Immature natural killer cell (primary cell): ENCODE data around the gene JAK1. TPM values are rescaled to one million over a fixed set of nuclear protein-coding genes. Genes with fewer than 3 reads are reported as not detected.

Source experiments
- DNase-seq, 3 donors: peaks; one replicate each; pipeline ENCODE4 v3.0.0; 2022; ENCODE audit warnings: mixed read lengths in 1 of 3
- H3K27ac Mint-ChIP-seq, 6 donors: one replicate each; pipeline ENCODE4 v1.8.0; 2020; ENCODE audit warnings: mixed read lengths in 6 of 6, mild to moderate bottlenecking in 5 of 6, inconsistent platforms in 4 of 6, moderate library complexity in 3 of 6
- H3K27me3 Mint-ChIP-seq, 3 donors: one replicate each; pipeline ENCODE4 v1.8.0; 2020 to 2021; ENCODE audit warnings: low read depth in 3 of 3, mild to moderate bottlenecking in 3 of 3, mixed read lengths in 3 of 3, moderate library complexity in 3 of 3, inconsistent platforms in 1 of 3
- H3K36me3 Mint-ChIP-seq, 3 donors: one replicate each; pipeline ENCODE4 v1.8.0; 2020; ENCODE audit warnings: mixed read lengths in 3 of 3, inconsistent platforms in 2 of 3, mild to moderate bottlenecking in 2 of 3
- H3K4me1 Mint-ChIP-seq, 2 donors: one replicate each; pipeline ENCODE4 v1.8.0; 2020; ENCODE audit warnings: inconsistent platforms in 2 of 2, mild to moderate bottlenecking in 2 of 2, mixed read lengths in 2 of 2, moderate library complexity in 1 of 2
- H3K4me3 Mint-ChIP-seq, 5 donors: one replicate each; pipeline ENCODE4 v1.8.0; 2020; ENCODE audit warnings: mild to moderate bottlenecking in 5 of 5, mixed read lengths in 5 of 5, inconsistent platforms in 3 of 5, moderate library complexity in 3 of 5
- H3K9me3 Mint-ChIP-seq, 6 donors: one replicate each; pipeline ENCODE4 v1.8.0; 2020; ENCODE audit warnings: mild to moderate bottlenecking in 6 of 6, mixed read lengths in 6 of 6, inconsistent platforms in 4 of 6, moderate library complexity in 3 of 6
- polyA plus RNA-seq, 3 donors: library from polyadenylated mRNA; unstranded; fragments of 300-500 nt; fragmentation: Illumina TruSeq; gene quantifications; one replicate each; pipeline ENCODE4 v1.2.3, GENCODE V29; 2021

The JAK1 gene
- polyA plus RNA-seq, 3 donors from 2014 or later, result 265 to 734 (median 416) TPM

GRCh38 chr1:64900916-64901315 is 65.4 kb downstream of the JAK1 start:
- H3K36me3 Mint-ChIP-seq, result peaks cover 0 to 3% (median 0%) of the 10 kb centered on the region in 3 donors
- peaks cover 0 to 6% (median 1%) of the 10 kb centered on the region in 3 donors for H3K27me3 Mint-ChIP-seq
- peaks cover 96 to 100% of the 10 kb centered on the region in 2 donors for H3K4me1 Mint-ChIP-seq
- no peaks in the 10 kb centered on the region for H3K9me3 Mint-ChIP-seq
- no peak for DNase-seq
- H3K27ac Mint-ChIP-seq, result peak overlapping the region; percentile 37 to 83 (median 72)
- peak overlapping the region in 4 of 5 donors; percentile 12 to 38 (median 28) for H3K4me3 Mint-ChIP-seq

- Mint-ChIP-seq H3K4me3 (peak overlapping the region; percentile 40 to 59 (median 46)), H3K4me1 (peaks cover 97 to 100% of the 10 kb centered on the region in 2 donors), H3K36me3 (peaks cover 0 to 3% (median 0%) of the 10 kb centered on the region in 3 donors), H3K27ac (peak overlapping the region; percentile 57 to 85 (median 74)), H3K9me3 (no peaks in the 10 kb centered on the region), H3K27me3 (peaks cover 3 to 8% (median 3%) of the 10 kb centered on the region in 3 donors)
- no peak for DNase-seq
These were observed 68.1 kb downstream of the JAK1 start for GRCh38 chr1:64898107-64898861.

DNA sequence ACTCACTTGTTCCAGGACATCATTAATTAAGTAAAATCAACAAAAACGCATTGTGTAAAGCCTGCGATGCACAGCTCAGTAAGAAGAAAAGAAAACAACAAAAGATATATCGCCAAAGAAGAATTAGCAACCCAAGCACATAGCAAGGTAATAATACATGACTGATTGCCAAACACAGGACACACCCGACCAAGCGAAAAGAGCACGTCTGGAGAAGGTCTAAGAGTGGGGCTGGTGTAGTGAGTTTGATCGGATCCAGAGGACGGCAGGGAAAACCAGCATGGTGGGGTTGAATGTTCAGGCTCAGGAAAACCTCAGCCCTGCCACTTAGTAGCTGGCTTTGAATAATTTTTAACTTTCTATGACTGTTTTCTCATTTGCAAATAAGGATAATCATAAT is 69.8 kb downstream of the JAK1 start:
- Mint-ChIP-seq H3K36me3 (peaks cover 0 to 3% (median 0%) of the 10 kb centered on the region in 3 donors), H3K4me1 (peaks cover 98 to 100% of the 10 kb centered on the region in 2 donors), H3K4me3 (peak overlapping the region; percentile 74 to 81 (median 79)), H3K9me3 (no peaks in the 10 kb centered on the region), H3K27me3 (peaks cover 3 to 10% (median 8%) of the 10 kb centered on the region in 3 donors), H3K27ac (peak overlapping the region; percentile 76 to 94 (median 88))
- no peak for DNase-seq

DNA sequence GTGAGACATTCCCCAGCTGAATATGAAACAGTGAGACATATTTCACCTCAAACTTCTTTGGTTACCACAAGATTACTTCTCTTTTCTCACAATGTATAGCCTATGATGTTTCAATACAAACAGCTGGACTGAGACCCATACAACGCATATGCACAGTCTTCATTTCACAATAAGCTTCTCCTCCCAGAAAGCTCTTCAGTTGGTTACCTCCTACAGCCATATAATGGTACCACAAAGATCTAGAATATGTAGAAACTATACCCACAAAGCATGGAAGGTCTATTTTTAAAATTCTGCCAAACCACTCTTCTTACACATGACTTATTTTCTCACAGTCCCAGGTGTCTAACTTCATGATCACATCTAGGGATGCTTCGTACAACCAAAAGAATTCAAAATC is 70.8 kb downstream of the JAK1 start:
- Mint-ChIP-seq H3K27me3 (peaks cover 3 to 10% (median 8%) of the 10 kb centered on the region in 3 donors), H3K36me3 (no peaks in the 10 kb centered on the region), H3K4me1 (peaks cover 98 to 100% of the 10 kb centered on the region in 2 donors), H3K4me3 (peak overlapping the region; percentile 77 to 81 (median 79)), H3K27ac (peak overlapping the region; percentile 86 to 94 (median 91)), H3K9me3 (no peaks in the 10 kb centered on the region)
- peak in 1 of 3 donors; percentile 27 for DNase-seq

DNA sequence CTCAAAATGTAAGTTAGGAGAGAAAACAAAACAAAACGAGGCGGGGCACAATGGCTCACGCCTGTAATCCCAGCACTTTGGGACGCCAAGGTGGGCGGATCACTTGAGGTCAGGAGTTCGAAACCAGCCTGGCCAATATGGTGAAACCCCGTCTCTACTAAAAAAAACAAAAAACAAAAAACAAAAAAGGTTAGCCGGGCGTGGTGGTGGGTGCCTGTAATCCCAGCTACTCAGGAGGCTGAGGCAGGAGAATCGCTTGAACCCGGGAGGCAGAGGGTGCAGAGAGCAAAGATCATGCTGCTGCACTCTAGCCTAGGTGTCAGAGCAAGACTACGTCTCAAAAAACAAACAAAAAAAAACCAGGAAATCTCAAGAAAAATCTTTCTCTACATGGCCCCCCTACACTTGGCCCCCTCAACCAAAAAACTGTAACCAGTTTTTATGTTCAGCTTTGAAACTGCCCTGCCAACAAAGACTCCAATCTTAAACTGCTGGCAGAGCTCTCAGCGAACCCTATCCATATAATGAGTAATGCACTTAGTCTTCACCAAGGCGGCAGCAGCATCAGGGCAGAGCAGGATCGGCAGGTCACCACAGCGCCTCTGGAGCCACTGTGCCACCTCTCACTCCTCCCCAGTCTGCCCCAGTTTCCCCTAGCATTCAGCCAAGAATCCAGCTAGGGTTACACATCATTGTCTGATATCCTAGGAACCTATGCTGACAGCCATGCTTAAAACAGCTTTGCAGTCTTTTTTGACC is 71.7 kb downstream of the JAK1 start:
- Mint-ChIP-seq H3K4me3 (peak overlapping the region; percentile 77 to 84 (median 79)), H3K9me3 (no peaks in the 10 kb centered on the region), H3K4me1 (peaks cover 98 to 100% of the 10 kb centered on the region in 2 donors), H3K27me3 (peaks cover 3 to 10% (median 8%) of the 10 kb centered on the region in 3 donors), H3K27ac (peak overlapping the region; percentile 86 to 94 (median 91)), H3K36me3 (no peaks in the 10 kb centered on the region)
- no peak for DNase-seq

DNA sequence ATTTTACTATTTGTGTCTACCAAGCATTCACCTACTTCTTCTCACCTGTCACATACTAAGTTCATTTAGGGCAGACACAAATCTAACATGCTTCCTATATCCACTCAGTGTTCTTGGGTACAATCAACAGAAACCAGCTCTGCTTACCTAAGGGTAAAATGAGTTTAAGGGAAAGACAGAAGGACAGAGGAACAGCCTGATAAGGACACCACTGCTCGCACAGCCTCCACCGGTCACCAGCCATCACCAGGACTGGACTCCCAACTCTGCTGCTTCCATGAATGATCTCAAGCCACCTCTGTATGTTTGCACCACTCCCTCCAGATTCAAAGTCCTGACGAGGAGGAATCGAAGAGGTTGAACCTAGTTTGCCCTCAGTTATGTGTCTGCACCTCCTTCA is 72.4 kb downstream of the JAK1 start:
- no peak for DNase-seq
- Mint-ChIP-seq H3K4me1 (peaks cover 98 to 100% of the 10 kb centered on the region in 2 donors), H3K36me3 (no peaks in the 10 kb centered on the region), H3K4me3 (peak overlapping the region; percentile 77 to 84 (median 79)), H3K27ac (peak overlapping the region; percentile 86 to 94 (median 91)), H3K9me3 (no peaks in the 10 kb centered on the region), H3K27me3 (peaks cover 3 to 11% (median 10%) of the 10 kb centered on the region in 3 donors)

DNA sequence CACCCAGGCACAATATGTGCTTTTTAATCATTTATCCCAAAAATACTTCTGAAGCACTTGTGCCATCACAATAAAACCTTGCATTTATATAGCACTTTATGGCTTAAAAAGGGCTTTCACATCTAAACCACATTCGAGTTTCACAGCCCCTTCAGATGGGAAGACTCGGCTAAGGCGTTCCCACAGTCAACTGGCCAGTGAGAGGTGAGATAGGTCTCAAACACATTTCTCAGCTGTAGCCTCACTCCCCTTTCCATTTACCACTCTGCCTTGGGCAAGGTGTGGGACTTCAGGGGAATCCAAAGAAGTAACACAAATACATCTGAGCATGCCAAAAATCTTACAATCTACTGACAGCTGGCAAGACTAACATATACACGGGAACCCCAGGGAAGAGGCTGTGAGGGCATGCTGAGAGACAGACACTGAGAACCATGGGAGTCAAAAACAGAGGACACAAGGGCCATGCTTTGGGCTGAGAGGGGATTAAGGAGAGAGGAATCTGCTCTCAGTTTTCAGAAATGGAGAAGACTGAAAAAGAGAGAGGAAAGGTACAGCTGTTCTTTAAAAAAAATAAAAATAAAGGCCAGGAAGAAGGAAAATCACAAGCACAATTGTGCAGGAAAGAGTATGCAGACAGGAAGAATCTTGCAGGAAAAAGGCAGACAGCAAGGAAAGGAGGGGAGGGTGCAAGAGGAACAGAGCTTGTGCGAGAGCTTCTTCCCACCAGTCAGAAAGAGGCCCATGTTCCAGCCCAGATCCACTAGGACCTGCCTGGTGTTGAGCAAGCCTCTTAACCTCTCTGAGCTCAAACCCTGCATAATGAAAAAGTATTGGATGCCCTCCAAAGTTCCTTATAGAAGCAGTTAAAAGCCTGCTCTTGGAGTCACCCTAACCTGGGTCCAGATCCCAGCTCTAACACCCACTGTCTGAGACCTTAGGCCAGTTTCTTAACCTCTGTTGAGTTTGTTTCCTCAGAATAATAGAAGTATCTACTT is 73.5 kb downstream of the JAK1 start:
- peak; percentile 49 to 58 (median 57) for DNase-seq
- H3K27ac Mint-ChIP-seq, result peak overlapping the region; percentile 86 to 94 (median 91)
- peaks cover 99 to 100% of the 10 kb centered on the region in 2 donors for H3K4me1 Mint-ChIP-seq
- H3K9me3 Mint-ChIP-seq, result no peaks in the 10 kb centered on the region
- H3K36me3 Mint-ChIP-seq, result no peaks in the 10 kb centered on the region
- H3K27me3 Mint-ChIP-seq, result peaks cover 3 to 11% (median 11%) of the 10 kb centered on the region in 3 donors
- H3K4me3 Mint-ChIP-seq, result peak overlapping the region; percentile 77 to 84 (median 79)

- Mint-ChIP-seq H3K4me3 (peak overlapping the region; percentile 77 to 84 (median 79)), H3K9me3 (no peaks in the 10 kb centered on the region), H3K36me3 (peaks cover 0 to 5% (median 0%) of the 10 kb centered on the region in 3 donors), H3K27me3 (peaks cover 3 to 13% (median 11%) of the 10 kb centered on the region in 3 donors), H3K4me1 (peaks cover 99 to 100% of the 10 kb centered on the region in 2 donors), H3K27ac (peak overlapping the region; percentile 86 to 94 (median 91))
- DNase-seq, result peak; percentile 55 to 65 (median 61)
These were observed 74.9 kb downstream of the JAK1 start for GRCh38 chr1:64891448-64891825.

DNA sequence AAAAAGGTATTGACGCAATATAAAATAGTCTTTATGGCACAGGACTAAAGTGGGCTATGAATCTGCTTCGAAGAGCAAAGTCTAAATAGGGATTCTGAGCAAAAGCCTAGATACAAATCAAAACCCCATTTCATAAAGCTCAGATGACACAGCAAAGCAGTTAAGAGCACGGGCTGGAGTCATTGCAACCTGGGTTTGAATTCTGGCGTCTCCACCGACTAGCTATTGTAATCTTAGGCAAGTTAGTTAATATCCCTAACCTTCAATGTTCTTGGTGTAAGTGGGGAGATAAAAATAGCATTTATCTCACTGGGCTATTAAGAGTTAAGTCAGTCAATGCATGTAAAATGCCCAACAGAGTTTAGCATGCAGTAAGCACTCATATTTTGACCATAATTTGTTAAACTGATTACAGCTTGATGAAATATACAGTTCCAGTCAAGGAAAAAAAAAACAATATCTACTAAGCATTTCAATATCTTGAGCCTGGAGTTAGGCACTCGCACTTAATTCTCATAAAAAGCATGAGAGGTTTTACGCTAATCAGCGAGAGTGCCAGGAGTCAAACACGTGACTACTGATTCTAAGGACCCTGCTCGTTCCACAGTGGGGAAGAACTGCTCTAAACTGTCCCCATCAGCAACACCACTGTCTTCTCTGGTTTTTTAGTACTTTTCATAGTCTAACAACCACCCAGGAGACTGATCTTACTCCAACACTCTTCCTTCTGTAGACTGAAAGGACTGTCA is 75.5 kb downstream of the JAK1 start:
- H3K27me3 Mint-ChIP-seq, result peaks cover 3 to 13% (median 11%) of the 10 kb centered on the region in 3 donors
- H3K4me3 Mint-ChIP-seq, result peak overlapping the region; percentile 77 to 84 (median 79)
- H3K36me3 Mint-ChIP-seq, result peaks cover 0 to 5% (median 0%) of the 10 kb centered on the region in 3 donors
- no peaks in the 10 kb centered on the region for H3K9me3 Mint-ChIP-seq
- H3K4me1 Mint-ChIP-seq, result peaks cover 99 to 100% of the 10 kb centered on the region in 2 donors
- DNase-seq, result no peak
- peak overlapping the region; percentile 86 to 94 (median 91) for H3K27ac Mint-ChIP-seq

DNA sequence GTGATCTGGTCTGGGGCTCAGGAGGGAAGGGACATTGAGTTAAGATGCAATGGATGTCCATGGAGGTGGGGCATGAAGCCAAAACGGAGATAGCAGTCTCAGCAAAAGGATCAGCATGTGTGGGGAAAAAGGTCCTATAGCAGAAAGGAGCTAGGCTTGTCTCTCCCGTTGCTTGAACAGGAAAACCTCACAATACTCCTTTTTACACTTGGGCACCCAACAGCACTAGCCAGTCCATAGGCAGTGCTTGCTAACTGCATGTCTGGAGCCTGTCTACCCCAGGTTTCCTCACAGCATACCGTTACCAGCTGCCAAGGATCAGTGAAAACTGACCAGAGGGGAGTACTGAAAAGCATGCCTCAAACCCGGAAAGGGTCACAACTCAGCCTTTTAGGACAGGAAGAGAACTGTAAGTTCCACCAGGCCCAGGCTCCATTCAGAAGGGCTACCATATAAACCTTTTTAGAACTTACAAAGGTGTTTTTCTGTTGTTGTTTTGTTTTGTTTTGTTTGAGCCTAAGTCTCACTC is 78.6 kb downstream of the JAK1 start:
- Mint-ChIP-seq H3K4me3 (peak overlapping the region; percentile 59 to 81 (median 79)), H3K4me1 (peaks cover 99 to 100% of the 10 kb centered on the region in 2 donors), H3K27ac (peak overlapping the region; percentile 37 to 90 (median 84)), H3K36me3 (peaks cover 0 to 8% (median 0%) of the 10 kb centered on the region in 3 donors), H3K9me3 (no peaks in the 10 kb centered on the region), H3K27me3 (peaks cover 1 to 13% (median 2%) of the 10 kb centered on the region in 3 donors)
- no peak for DNase-seq

DNA sequence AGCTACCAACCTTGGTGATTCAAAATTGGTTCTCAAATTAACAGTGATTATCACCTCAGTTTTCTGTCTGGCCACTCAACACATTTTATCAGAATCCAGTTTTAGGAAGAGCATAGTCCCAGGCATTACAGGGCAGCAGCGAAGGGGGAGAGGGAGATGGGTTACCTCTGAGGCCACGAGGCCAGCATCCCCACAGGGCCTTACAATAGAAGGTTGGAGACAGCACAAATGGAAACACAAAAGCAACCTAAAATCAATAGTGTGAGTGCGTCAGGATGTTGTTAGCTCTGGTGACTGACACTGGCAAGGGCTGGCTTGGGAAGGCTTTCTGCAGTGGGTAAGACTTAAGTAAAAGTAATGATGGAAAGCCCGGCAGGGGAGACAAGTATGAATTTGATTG is 79.5 kb downstream of the JAK1 start:
- Mint-ChIP-seq H3K27me3 (peaks cover 1 to 17% (median 2%) of the 10 kb centered on the region in 3 donors), H3K9me3 (no peaks in the 10 kb centered on the region), H3K4me3 (peak overlapping the region; percentile 61 to 71 (median 66)), H3K27ac (peak overlapping the region; percentile 31 to 98 (median 89)), H3K4me1 (peaks cover 99 to 100% of the 10 kb centered on the region in 2 donors), H3K36me3 (peaks cover 0 to 8% (median 0%) of the 10 kb centered on the region in 3 donors)
- DNase-seq, result no peak

GRCh38 chr1:64885648-64886047 is 80.7 kb downstream of the JAK1 start:
- Mint-ChIP-seq H3K27me3 (peaks cover 2 to 17% (median 3%) of the 10 kb centered on the region in 3 donors), H3K4me3 (peak overlapping the region; percentile 8 to 90 (median 81)), H3K27ac (peak overlapping the region; percentile 63 to 98 (median 95)), H3K4me1 (peaks cover 95 to 100% of the 10 kb centered on the region in 2 donors), H3K36me3 (peaks cover 0 to 8% (median 0%) of the 10 kb centered on the region in 3 donors), H3K9me3 (no peaks in the 10 kb centered on the region)
- DNase-seq, result no peak
